Ureter (tissue), 1 donor: ENCODE measurements around the gene CAMTA2. TPM values are rescaled to one million over a fixed set of nuclear protein-coding genes. Genes with fewer than 3 reads are reported as not detected.
"Not testable (repeated sequence)": the region's sequence is repeated elsewhere in the genome, so short reads cannot be mapped to it uniquely, and the experiment has no call there.

ENCODE experiments used
- DNase-seq: peaks from one replicate; pipeline ENCODE4 v3.0.0-alpha.2; 2020; ENCODE audit warnings: low spot score
- total RNA-seq: library from RNA; stranded (reverse); gene quantifications from one replicate; pipeline ENCODE4 v1.2.4, GENCODE V29; 2023
- donor health status: DM: yes; HTN: yes; CAD: no.

CAMTA2 gene, protein sequence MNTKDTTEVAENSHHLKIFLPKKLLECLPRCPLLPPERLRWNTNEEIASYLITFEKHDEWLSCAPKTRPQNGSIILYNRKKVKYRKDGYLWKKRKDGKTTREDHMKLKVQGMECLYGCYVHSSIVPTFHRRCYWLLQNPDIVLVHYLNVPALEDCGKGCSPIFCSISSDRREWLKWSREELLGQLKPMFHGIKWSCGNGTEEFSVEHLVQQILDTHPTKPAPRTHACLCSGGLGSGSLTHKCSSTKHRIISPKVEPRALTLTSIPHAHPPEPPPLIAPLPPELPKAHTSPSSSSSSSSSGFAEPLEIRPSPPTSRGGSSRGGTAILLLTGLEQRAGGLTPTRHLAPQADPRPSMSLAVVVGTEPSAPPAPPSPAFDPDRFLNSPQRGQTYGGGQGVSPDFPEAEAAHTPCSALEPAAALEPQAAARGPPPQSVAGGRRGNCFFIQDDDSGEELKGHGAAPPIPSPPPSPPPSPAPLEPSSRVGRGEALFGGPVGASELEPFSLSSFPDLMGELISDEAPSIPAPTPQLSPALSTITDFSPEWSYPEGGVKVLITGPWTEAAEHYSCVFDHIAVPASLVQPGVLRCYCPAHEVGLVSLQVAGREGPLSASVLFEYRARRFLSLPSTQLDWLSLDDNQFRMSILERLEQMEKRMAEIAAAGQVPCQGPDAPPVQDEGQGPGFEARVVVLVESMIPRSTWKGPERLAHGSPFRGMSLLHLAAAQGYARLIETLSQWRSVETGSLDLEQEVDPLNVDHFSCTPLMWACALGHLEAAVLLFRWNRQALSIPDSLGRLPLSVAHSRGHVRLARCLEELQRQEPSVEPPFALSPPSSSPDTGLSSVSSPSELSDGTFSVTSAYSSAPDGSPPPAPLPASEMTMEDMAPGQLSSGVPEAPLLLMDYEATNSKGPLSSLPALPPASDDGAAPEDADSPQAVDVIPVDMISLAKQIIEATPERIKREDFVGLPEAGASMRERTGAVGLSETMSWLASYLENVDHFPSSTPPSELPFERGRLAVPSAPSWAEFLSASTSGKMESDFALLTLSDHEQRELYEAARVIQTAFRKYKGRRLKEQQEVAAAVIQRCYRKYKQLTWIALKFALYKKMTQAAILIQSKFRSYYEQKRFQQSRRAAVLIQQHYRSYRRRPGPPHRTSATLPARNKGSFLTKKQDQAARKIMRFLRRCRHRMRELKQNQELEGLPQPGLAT
- 86.0 TPM for total RNA-seq

DNA sequence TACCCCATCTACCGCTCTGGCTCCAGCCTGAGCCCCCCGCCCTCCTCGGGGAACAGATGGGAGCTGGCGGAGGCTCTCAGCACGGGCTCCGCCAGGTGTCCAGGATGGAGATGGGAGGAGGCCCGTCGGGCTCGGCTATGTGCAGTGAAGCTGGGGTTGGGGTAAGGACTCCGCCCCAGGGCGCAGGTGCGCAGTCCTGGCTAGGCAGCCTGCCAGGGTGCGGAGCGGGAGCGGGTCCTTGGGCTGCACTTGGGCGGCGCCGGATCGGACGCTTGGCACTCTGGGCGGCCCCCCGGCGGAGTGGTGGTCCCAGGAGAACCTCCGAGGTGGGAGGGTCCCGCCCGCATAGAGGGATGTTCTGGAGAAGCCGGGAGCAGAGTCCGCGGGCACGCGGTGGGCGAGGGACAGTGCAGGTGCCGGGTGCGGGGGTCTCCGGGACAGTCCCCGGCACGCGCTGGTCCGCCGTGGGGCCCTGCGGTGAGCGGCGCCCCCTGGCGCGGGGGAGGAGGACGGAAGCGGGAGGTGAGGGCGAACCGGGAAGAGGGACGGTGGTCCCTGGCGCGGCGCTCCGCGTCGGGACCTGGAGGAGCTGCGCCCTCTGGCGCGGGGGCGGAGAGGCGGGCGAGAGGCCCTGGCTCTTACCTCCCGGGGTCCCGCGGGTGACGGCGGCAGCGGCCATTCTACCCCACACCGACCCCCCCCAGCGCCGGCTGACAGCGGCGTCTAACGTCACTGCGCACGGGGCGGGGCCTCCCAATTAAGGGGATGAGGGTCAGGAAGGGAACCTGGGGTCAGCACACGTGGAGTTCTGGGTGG, at the start of gene CAMTA2:
CAMTA2 (minus strand) TSS at position 725 of the 816 bp plus-strand sequence. CDS start 1,453 bp downstream, outside the sequence.
- DNase-seq, result peak; percentile 93

GRCh38 chr17:5035315-5035714, 47.8 kb upstream of the CAMTA2 start, which contains the start of gene SLC52A1:
Gene SLC52A1, minus strand, starts transcription at chr17:5035426. Its CDS starts 820 bp downstream, at chr17:5034606.
- peak; percentile 63 for DNase-seq

GRCh38 chr17:5034651-5035050, 47.2 kb upstream of the CAMTA2 start:
- DNase-seq, result no peak

DNA sequence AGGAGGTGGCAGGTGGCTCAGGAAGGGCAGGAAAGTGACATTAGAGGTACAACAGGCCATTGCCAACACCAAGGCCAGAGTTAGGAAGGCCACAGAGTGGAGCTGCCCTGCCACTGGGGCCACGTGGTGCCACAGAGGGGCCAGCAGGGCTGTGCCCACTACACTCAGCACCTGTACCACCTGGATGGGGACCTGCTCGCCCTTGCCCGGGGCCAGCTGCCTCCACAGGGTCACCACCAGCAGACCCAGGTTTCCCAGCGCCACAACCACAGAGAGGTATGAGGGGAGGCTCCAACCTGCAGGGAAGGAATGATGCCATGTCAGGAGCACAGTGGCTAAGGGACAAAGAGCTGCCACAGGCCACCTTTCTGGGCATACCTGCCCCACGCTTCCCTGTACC, 46.6 kb upstream of the CAMTA2 start:
- no peak for DNase-seq

- no peak for DNase-seq
Measured at GRCh38 chr17:5033352-5034015, 46.0 kb upstream of the CAMTA2 start.

- no peak for DNase-seq
Measured at GRCh38 chr17:5032865-5033264, 45.4 kb upstream of the CAMTA2 start.

DNA sequence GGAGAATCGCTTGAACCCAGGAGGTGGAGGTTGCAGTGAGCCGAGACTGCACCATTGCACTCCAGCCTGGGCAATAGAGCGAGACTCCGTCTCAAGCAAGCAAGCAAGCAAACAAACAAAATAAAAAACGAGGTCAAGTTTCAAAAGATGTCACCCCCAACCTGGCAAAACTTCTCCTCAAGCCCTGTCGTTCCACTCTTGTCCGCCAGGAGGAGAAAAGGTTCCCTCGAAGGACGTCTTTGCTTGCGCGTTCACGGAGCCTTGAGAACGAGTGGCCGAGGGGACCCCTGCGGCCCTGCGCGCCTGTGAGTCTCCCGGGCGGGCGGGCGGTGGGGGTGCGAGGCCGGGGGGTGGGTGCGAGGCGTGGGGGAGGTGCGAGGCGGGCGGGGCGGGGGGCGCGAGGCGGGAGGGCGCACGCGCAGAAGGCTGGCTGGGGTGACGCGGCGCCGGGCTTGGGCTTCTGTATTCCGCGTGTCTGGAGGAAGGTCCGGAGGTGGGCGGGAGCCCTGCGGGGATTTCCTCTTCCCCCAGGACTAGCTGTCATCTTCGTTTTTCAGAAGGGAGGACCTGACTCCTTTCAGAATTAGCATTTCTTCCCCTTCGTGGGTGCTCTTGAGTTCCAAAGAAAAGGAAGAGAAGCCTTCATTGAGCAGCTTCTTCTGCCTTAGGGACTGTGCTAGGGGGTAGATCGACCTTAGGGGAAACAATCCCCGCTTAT, 44.0 kb upstream of the CAMTA2 start:
- DNase-seq, result peak; percentile 79

GRCh38 chr17:5030168-5030567, 42.7 kb upstream of the CAMTA2 start:
- not testable (repeated sequence) for DNase-seq

DNA sequence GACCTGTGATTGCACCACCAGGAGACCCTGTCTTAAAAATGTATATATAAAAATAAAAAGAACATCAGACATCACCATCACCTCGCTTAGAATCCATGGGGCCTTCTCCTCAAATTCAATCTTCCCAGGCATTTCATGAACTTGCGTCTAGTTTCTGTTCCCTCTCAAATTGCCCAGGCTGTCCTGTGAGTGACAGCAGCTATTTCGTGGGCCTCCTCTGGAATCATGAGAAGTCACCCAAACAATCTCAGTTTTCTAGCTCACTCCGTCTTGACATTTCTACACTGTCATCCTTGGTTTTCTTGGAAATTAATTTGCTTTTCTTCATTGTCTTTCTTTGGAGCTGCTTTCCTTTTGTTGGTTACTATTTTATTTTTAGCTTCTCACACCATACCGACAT, 40.4 kb upstream of the CAMTA2 start:
- DNase-seq, result no peak

- DNase-seq, result no peak
Measured at GRCh38 chr17:5027299-5027698, 39.8 kb upstream of the CAMTA2 start.

- DNase-seq, result no peak
Measured at GRCh38 chr17:5024604-5025003, 37.1 kb upstream of the CAMTA2 start.

GRCh38 chr17:5023588-5024147, 36.2 kb upstream of the CAMTA2 start:
- no peak for DNase-seq

DNA sequence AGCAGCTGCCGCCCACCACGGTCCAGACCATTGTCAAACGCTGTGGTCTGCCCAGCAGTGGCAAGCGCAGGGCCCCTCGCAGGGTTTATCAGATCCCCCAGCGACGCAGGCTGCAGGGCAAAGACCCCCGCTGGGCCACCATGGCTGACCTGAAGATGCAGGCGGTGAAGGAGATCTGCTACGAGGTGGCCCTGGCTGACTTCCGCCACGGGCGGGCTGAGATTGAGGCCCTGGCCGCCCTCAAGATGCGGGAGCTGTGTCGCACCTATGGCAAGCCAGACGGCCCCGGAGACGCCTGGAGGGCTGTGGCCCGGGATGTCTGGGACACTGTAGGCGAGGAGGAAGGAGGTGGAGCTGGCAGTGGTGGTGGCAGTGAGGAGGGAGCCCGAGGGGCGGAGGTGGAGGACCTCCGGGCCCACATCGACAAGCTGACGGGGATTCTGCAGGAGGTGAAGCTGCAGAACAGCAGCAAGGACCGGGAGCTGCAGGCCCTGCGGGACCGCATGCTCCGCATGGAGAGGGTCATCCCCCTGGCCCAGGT, 34.8 kb upstream of the CAMTA2 start:
- DNase-seq, result no peak

DNA sequence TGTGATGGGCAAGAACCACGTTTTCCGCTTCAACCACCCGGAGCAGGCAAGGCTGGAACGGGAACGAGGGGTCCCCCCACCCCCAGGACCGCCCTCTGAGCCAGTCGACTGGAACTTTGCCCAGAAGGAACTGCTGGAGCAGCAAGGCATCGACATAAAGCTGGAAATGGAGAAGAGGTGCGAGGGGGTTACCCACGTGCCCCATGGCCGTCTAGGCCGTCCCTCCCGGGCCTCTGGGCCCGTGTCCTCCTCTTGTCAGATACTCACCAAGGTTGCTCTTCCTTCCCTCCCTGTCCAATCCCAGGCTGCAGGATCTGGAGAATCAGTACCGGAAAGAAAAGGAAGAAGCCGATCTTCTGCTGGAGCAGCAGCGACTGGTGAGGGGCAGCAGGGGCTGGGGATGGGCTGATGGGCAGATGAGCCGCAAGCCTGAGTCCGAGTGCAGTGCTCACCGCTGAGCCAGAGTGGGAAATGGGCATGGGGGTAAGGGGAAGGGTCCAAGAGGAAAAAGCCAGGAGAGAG, 33.1 kb upstream of the CAMTA2 start:
- DNase-seq, result no peak

DNA sequence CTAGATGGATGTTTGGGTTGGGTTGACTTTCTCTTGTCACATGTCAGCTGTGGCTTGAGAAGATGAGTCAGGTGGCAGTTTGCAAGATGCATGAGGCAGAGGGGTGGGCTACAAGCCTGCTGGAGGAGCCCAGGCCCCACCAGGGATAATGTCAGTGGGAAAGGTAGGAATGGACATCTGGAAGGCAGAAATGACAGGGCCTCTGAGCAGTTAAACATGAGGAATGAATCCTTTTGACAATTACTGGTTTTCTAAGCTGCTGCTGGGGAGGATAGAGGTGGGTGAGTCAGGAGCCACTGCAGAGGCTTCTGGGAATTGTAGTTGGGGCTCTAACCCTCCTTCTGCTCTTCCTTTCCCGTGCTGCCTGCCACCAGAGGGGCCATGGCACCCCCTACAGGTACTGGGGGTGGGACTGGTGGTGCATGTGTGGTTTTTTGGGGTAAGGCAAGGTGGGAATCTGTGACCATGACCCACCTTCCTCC, 32.0 kb upstream of the CAMTA2 start:
- no peak for DNase-seq

GRCh38 chr17:5014357-5014756, 26.9 kb upstream of the CAMTA2 start:
- DNase-seq, result no peak

DNA sequence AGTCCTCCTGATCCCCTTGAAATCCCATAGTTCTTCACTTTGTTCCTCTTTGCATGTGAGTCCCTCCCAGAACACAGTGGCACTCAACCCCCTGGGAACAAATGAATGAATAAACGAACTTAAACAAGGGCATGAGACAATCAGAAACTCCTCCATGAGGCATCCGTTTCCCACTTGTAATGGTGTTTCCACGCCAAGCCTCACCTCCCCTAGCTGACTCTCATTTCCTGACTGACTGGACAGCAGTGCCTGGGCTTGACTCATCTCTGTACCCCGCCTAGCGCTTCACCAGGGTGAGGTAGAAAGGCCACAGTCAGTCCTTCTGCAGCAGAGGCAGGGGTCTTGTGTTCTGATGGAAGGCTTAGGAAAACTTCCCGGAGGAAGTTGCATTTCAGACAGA, 24.5 kb upstream of the CAMTA2 start:
- no peak for DNase-seq

GRCh38 chr17:5003214-5003867, 15.9 kb upstream of the CAMTA2 start:
- no peak for DNase-seq
